Mucosa of descending colon (tissue), 3 donors: ENCODE data around the gene ABHD16A. TPM values are rescaled to one million over a fixed set of nuclear protein-coding genes. Genes with fewer than 3 reads are reported as not detected.

Source experiments
- ATAC-seq: fragments of 200-7000 bp; cut with Tn5 transposase; one replicate; pipeline ENCODE4 v1.9.1; 2020; ENCODE audit warnings: mild to moderate bottlenecking, moderate library complexity
- DNase-seq, 3 donors: peaks; one replicate each; pipeline ENCODE4 v3.0.0-alpha.2; 2020
- H3K36me3 ChIP-seq: fragments of 200-600 bp; one replicate; pipeline ENCODE4 v1.8.0; 2021; ENCODE audit warnings: low read depth, mild to moderate bottlenecking
- H3K4me1 ChIP-seq: fragments of 200-600 bp; one replicate; pipeline ENCODE4 v1.8.0; 2021; ENCODE audit warnings: low read depth, mild to moderate bottlenecking
- H3K4me3 ChIP-seq: fragments of 200-600 bp; one replicate; pipeline ENCODE4 v1.8.0; 2021; ENCODE audit warnings: mild to moderate bottlenecking
- H3K9me3 ChIP-seq: fragments of 200-600 bp; one replicate; pipeline ENCODE4 v1.8.0; 2021; ENCODE audit warnings: mild to moderate bottlenecking
- CTCF ChIP-seq: fragments of 200-600 bp; IDR thresholded peaks from one replicate; pipeline ENCODE4 v1.8.0; 2022; ENCODE audit warnings: antibody characterized with exemption, mild to moderate bottlenecking
- intact Hi-C, 2 donors: fragments of 100-400 bp; cut with DNase I in 1 of 2; cut with micrococcal nuclease in 1 of 2; formaldehyde crosslinking; loops; one replicate each; pipeline versions ENCODE4 v1.11.0 to v1.11.1; 2022; cut with DNase I, micrococcal nuclease
- total RNA-seq, 3 donors: library from RNA; stranded (reverse); fragmentation: NEBNext Ultra II Directional in 2 of 3; extraction: Animal tissue kit (Norgen Biotek cat#: 25700) in 2 of 3; gene quantifications; one replicate each; pipeline versions ENCODE4 v1.2.1 to v1.2.4, GENCODE V29; 2021 to 2023
- donor health status: DM: no; HTN: no; CAD: no; lungs with moderate emphysema.
- donor health status: DM: no; HTN: no; CAD: no.
- donor health status: DM: no; HTN: yes; CAD: no.

The ABHD16A gene
- total RNA-seq, 3 donors from 2014 or later: 55.3 to 69.4 (median 68.4) TPM

- H3K9me3 ChIP-seq: no peaks in the 10 kb centered on the region
- H3K36me3 ChIP-seq: no peaks in the 10 kb centered on the region
- intact Hi-C loops: no loop called here
- no peak overlapping the region for H3K4me3 ChIP-seq
- ATAC-seq (no peak), DNase-seq (no peak)
- no peak for TF ChIP-seq CTCF
- peaks cover 21% of the 10 kb centered on the region for H3K4me1 ChIP-seq
Observed at GRCh38 chr6:31719001-31719400, 15.9 kb upstream of the ABHD16A start.

DNA sequence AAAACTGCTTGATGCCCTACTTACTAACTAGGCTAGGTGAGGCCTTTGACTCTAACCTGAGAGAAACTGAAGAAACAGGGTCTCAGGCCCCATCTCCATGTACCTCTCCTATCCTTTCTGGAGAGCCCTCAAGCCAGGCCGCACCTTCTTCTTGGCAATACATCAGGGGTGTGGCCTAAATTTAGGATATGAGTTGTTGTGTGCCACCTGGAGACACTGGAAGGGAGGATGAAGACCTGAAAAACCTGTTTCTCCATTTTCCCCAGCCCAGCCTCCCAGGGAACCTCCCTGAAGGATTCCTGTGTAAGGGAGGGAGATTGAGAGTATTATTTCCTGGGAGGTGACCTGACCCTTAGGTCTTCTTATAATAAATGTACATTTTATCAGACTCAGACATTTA, 15.1 kb upstream of the ABHD16A start:
- H3K4me1 ChIP-seq: peaks cover 25% of the 10 kb centered on the region
- no peaks in the 10 kb centered on the region for H3K36me3 ChIP-seq
- no peak for TF ChIP-seq CTCF
- H3K9me3 ChIP-seq: no peaks in the 10 kb centered on the region
- peak in 2 of 3 donors; percentile 52 to 79 for DNase-seq
- intact Hi-C loops: no loop called here
- no peak overlapping the region for H3K4me3 ChIP-seq
- peak; percentile 87 for ATAC-seq

- no peak for TF ChIP-seq CTCF
- no peaks in the 10 kb centered on the region for H3K9me3 ChIP-seq
- no peak for ATAC-seq
- intact Hi-C loops: no loop called here
- peaks cover 25% of the 10 kb centered on the region for H3K4me1 ChIP-seq
- DNase-seq: no peak
- no peaks in the 10 kb centered on the region for H3K36me3 ChIP-seq
- no peak overlapping the region for H3K4me3 ChIP-seq
Observed at GRCh38 chr6:31717499-31718222, 14.5 kb upstream of the ABHD16A start.

GRCh38 chr6:31715022-31715958, 12.2 kb upstream of the ABHD16A start, which contains the start of gene LY6G6D:
TSS of gene LY6G6D (plus strand) at chr6:31715348. CDS start at chr6:31715356, 8 bp downstream.
- Histone ChIP-seq H3K36me3 (no peaks in the 10 kb centered on the region), H3K4me1 (peaks cover 33% of the 10 kb centered on the region), H3K4me3 (no peak within 1 kb of the TSS), H3K9me3 (no peaks in the 10 kb centered on the region)
- TF ChIP-seq CTCF: no peak
- no peak for ATAC-seq
- DNase-seq: no peak
- intact Hi-C loops: no loop called here

DNA sequence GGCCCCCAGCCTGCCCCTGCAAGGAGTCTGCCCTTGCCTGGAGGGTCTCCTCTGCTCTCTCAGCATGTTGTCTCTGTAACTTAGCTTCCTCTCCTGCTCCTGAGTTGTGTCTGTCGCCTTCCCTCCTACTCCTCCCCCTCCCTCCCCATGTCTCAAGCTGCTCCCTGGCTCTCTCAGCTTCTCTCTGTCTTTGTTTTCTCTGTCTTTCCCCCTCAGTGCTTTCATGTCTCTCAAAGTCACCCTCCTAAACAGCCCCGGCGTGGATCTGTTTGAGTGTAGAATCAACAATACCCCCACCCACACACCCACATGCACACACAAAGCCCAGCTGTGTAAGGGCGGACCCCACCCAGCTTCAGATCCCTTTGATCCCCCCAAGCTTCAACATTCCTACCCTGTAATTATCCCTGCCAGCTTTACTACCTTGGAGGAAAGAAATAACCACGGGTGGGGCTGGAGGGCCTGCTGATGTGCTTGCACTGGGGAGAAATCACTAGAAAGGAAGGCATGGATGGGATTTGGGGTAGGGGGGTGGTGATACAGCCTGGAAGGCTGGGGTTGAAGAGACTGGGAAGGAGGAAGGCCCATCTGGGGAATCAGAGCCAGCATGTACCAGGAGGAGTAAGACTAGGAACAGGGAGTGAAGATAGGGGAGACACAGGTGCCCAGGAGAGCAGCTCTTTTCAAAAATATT, 11.0 kb upstream of the ABHD16A start:
- Histone ChIP-seq H3K36me3 (no peaks in the 10 kb centered on the region), H3K4me3 (no peak overlapping the region), H3K4me1 (peaks cover 32% of the 10 kb centered on the region), H3K9me3 (no peaks in the 10 kb centered on the region)
- intact Hi-C loops: no loop called here
- ATAC-seq (peak; percentile 29), DNase-seq (peak in 1 of 3 donors; percentile 44)
- TF ChIP-seq CTCF: no peak
